ENCODE results near the gene ANP32B. TPM values are rescaled to one million over a fixed set of nuclear protein-coding genes. Genes with fewer than 3 reads are reported as not detected.

Gene ANP32B
- total and polyA plus RNA-seq, 7 donors, result 52.8 to 136 (median 70.6) TPM

- Histone ChIP-seq H3K4me1 (peaks cover 31% of the 10 kb centered on the region), H3K9me3 (no peaks in the 10 kb centered on the region), H3K27me3 (ENCODE audit: insufficient read depth in 3 of 3, low read length in 2 of 3) (no peaks in the 10 kb centered on the region), H3K27ac (peak overlapping the region; percentile 87), H3K4me3 (no peak overlapping the region), H3K36me3 (ENCODE audit: insufficient read depth in 1 of 2, low read depth in 1 of 2) (no peaks in the 10 kb centered on the region)
- DNase-seq (peak; percentile 38 to 76), ATAC-seq (peak; percentile 80 to 88 (median 86))
- intact Hi-C loops (cut with DNase I), result no loop called here
- TF ChIP-seq CTCF (IDR thresholded peaks at IDR 0.05), result no peak
These were observed 54.2 kb downstream of the ANP32B start for GRCh38 chr9:98037357-98037756.

- WGBS, 3 donors, result 75 to 86% (median 80%) methylated on average over 8 of the region's 8 CpGs
- Histone ChIP-seq H3K27me3 (ENCODE audit: insufficient read depth in 3 of 3, low read length in 2 of 3) (no peaks in the 10 kb centered on the region), H3K9me3 (no peaks in the 10 kb centered on the region), H3K36me3 (ENCODE audit: insufficient read depth in 1 of 2, low read depth in 1 of 2) (no peaks in the 10 kb centered on the region), H3K4me3 (no peak overlapping the region), H3K27ac (no peak overlapping the region), H3K4me1 (peaks cover 31% of the 10 kb centered on the region)
- TF ChIP-seq CTCF (IDR thresholded peaks at IDR 0.05), result no peak
- intact Hi-C loops (cut with DNase I), result loop anchor here in 1 of 2 donors (2.0 kb wide), 1 partner anchor 16 kb away; no protein-coding TSS in a partner anchor
- DNase-seq, result no peak
- ATAC-seq, result no peak
These were observed 55.8 kb downstream of the ANP32B start for GRCh38 chr9:98038958-98039357.

- intact Hi-C loops (cut with DNase I), result loop anchor here in 1 of 2 donors (2.0 kb wide), 1 partner anchor 15 kb away; no protein-coding TSS in a partner anchor
- no peak for ATAC-seq
- 74 to 83% (median 81%) methylated on average over 10 of the region's 10 CpGs for WGBS, 3 donors
These were observed 56.5 kb downstream of the ANP32B start for GRCh38 chr9:98039607-98040017.

GRCh38 chr9:98040212-98040611 is 57.1 kb downstream of the ANP32B start:
- ATAC-seq (no peak), DNase-seq (no peak)
- Histone ChIP-seq H3K4me1 (peaks cover 23% of the 10 kb centered on the region), H3K36me3 (ENCODE audit: insufficient read depth in 1 of 2, low read depth in 1 of 2) (no peaks in the 10 kb centered on the region), H3K27me3 (ENCODE audit: insufficient read depth in 3 of 3, low read length in 2 of 3) (no peaks in the 10 kb centered on the region), H3K4me3 (no peak overlapping the region), H3K9me3 (no peaks in the 10 kb centered on the region), H3K27ac (no peak overlapping the region)
- TF ChIP-seq CTCF (IDR thresholded peaks at IDR 0.05), result no peak
- 93 to 98% (median 97%) methylated on average over 6 of the region's 6 CpGs for WGBS, 3 donors
- intact Hi-C loops (cut with DNase I), result no loop called here

More at GRCh38 chr9:98039607-98040017, 56.5 kb downstream of the ANP32B start:
- Histone ChIP-seq H3K9me3 (no peaks in the 10 kb centered on the region), H3K4me1 (peaks cover 29% of the 10 kb centered on the region), H3K27me3 (ENCODE audit: insufficient read depth in 3 of 3, low read length in 2 of 3) (no peaks in the 10 kb centered on the region), H3K36me3 (ENCODE audit: insufficient read depth in 1 of 2, low read depth in 1 of 2) (no peaks in the 10 kb centered on the region), H3K4me3 (no peak overlapping the region), H3K27ac (no peak overlapping the region)
- no peak for TF ChIP-seq CTCF (IDR thresholded peaks at IDR 0.05)
- no peak for DNase-seq

GRCh38 chr9:98043915-98044314 is 60.8 kb downstream of the ANP32B start:
- no peak for DNase-seq

More at GRCh38 chr9:98043915-98044314, 60.8 kb downstream of the ANP32B start:
- Histone ChIP-seq H3K4me1 (no peaks in the 10 kb centered on the region), H3K9me3 (no peaks in the 10 kb centered on the region), H3K27ac (no peak overlapping the region), H3K36me3 (ENCODE audit: insufficient read depth in 1 of 2, low read depth in 1 of 2) (no peaks in the 10 kb centered on the region), H3K27me3 (ENCODE audit: insufficient read depth in 3 of 3, low read length in 2 of 3) (no peaks in the 10 kb centered on the region), H3K4me3 (no peak overlapping the region)
- no peak for ATAC-seq
- 77 to 90% (median 90%) methylated on average over 5 of the region's 5 CpGs for WGBS, 3 donors
- no peak for TF ChIP-seq CTCF (IDR thresholded peaks at IDR 0.05)
- intact Hi-C loops (cut with DNase I), result no loop called here
